GM18858 (cell line): ENCODE measurements around the gene PUSL1.

Source experiments
- ATAC-seq: cut with Tn5 transposase; IDR thresholded peaks from one replicate; pipeline ENCODE4 v1.9.1; 2021; ENCODE audit not compliant: unreplicated experiment

The PUSL1 gene

DNA sequence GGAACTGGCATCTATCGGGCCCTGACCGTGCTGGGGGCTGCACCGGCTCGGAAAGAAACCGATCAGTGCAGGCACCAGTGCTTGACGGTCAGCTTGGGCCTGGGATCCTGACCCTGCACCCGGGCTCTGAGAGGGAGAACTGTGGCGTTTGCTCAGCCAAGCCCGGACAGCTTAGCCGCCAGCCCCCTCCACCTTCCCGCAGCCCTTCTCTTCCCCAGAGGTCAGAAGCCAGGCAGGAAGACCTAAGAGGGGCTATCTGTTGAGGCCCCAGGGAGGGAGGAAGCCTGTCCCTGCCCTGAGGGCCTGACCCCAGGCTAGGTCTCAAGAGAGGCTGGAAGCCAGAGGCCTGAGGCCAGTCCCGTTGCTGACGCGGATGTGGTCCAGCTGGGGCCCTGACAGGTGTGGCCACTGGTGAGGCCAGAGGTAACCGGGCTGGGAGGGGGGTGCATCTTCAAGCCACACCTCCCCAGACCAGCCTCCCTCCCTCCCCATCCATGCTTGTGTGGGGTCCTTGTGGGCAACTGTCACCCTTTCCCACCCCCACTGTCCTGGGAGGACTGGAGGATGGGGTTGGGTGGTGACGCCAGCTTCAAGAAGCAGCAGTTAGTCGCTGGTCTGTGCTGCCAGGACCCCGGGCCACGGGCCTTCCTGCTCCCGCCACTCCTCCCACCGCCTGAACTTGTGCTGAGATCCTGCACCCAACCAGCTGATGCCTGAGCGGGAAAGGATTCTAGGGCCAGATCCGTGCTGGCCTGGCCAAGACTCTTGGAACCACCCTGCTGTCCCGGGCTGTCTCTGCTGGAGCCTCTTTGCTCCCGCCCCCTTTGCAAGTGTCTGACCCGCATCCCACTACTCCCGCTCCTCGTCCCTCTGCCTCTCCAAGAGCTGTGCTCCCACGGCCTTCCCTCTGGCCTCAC, 43.4 kb downstream of the PUSL1 start:
- no peak for ATAC-seq

DNA sequence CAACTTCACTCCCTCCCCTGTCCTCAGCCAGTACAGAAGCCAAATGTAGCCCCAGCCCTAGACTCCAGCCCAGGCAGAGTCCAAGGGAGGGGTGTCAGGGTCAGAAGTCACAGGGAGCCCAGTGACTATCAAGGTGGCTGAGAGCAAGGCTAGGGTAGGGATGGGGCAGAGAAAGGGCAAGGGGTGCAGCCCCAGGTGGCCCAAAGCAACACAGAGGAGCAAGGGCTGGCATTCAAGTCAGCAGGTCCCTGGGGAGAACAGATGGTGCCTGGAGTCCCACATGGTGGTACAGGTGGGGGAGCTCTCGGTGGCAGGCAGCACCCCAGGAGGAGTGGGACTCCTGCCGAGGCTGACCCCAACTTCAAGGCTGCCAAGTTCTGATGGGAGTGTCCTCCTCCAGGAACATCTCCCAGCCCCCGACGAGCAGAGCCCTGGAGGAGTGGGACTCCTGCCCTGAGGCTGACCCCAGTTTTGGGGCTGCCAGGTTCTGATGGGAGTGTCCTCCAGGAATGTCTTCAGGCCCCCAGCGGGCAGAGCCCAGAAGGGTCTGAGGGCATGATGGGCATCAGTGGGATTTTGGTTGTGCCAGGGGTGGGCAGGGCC, 44.5 kb downstream of the PUSL1 start:
- no peak for ATAC-seq

GRCh38 chr1:1353389-1354151, 45.2 kb downstream of the PUSL1 start:
- no peak for ATAC-seq

DNA sequence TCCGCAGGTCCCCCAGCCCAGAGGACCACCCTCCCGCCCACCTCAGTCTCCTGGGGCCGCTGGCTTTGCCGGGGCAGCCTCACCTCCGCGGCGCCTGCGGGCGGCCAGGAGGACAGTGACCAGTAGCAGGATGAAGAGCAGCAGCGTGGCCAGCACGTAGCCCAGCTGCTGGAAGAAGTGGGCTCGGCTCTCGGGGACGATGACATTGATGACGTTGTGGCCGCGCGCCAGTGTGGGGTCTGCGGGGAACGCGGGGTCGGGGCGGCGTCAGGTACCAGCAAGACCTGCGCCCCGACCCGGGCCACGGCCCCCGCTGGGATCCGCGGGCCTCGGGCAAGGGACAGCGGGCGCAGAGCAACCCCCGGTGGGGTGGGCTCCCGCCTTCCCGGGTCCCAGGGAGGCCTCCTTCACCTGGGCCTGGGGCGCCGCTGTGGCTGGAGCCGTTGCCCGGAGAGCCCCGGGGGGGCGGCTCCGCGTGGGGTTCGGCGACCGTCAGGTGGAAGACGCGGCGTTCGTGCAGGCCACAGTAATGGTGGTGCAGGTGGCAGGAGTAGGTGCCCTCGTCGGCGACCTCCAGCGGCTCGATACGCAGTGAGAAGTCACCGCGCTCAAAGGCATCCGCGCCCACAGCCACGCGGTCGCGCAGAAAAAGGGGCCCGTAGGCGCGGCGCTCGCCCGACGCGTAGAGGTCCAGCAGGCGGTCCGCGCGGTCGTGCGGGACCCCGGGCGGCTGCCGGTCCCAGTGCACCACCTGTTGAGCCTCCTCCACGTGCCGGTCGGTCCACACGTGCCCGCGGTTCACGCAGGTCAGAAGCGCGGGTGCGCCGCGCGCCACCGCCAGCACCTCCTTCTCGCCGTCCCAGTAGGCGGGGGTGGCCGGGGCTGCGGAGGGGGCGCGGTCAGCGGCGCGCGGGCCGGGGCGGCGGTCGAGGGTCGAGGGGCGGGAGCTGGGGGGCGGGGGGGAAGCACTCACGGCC, 46.2 kb downstream of the PUSL1 start:
- ATAC-seq: no peak

GRCh38 chr1:1355416-1355815, 47.0 kb downstream of the PUSL1 start:
- no peak for ATAC-seq

DNA sequence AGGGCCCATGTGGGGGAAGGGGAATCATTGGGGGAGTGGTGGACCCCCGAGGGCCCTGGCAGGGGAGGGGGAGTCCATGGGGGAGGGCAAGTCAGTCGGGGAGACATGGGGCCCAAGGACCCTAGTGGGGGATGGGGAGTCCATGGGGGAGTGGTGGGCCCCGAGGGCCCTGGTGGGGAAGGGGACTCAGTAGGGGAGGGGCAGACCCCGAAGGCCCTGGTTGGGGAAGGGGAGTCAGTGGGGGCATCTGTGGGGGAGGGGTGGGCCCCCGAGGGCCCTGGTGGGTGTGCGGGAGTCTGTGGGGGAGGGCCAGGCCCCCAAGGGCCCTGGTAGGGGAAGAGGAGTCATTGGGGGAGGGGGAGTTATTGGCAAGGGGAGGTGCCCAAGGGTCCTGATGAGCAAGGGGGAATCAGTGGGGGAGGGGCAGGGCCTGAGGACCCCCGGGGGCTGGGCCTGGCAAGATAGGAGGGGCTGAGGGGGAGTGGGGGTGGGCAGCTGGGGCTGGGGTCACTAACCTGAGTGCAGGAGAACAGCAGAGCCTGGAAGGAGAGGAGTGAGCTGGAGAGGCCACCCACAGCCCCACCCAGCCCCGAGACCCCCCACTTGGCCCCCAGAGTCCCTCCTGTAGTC, 47.9 kb downstream of the PUSL1 start:
- no peak for ATAC-seq

GRCh38 chr1:1356796-1357401, 48.5 kb downstream of the PUSL1 start:
- ATAC-seq: no peak

GRCh38 chr1:1357871-1358432, 49.6 kb downstream of the PUSL1 start:
- no peak for ATAC-seq

DNA sequence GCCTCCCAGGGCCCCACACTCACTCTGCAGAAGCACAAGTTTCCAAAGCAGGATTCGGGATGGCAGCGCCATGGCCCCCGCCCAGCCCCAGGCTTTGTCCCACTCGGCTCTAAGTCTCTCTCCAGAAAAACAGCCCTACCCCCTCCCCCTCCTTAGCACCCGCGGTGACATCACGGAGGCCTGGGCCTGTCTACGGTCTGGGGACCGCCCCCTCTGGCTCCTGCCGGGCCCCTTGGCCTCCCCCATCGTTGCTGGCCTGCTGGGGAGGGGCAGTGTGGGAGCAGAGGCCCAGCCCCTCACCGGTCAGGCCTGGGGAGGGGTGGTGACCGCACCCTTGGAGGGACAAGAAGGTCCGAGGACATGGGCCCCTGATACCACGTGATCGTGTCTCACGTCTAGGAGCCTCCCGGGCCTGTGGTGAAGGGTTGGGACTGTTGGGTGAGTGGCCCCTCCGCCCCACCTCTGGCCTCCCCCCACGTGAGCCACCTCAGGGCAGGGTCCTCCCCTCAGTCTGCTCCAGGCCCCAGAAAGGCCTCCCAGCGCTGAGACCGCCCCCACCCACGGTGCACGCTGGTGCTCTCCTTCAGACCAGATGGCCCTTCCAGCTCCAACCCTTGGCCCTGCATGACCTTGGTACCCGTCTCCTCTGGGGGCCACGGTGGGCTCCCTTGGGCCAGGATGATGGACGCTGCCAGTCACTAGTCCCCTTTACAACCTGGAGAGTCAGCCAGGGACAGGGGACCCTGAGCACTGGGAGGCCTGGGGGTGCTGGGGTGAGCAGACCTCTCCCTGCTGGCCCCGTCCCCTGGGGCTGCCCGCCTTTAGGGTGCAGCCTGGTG, 50.3 kb downstream of the PUSL1 start, which contains the start of gene MXRA8:
Gene MXRA8 (minus strand): TSS at position 123 of the 839 bp plus-strand sequence. CDS start 51 bp downstream, at position 72.
- no peak for ATAC-seq

GRCh38 chr1:1359308-1359663, 50.9 kb downstream of the PUSL1 start:
- no peak for ATAC-seq

GRCh38 chr1:1359664-1360468, 51.5 kb downstream of the PUSL1 start:
- no peak for ATAC-seq

GRCh38 chr1:1360506-1361169, 52.2 kb downstream of the PUSL1 start:
- ATAC-seq: no peak
